ENCODE data around the gene RAB27B.
"Not testable (repeated sequence)": the region's sequence is repeated elsewhere in the genome, so short reads cannot be mapped to it uniquely, and the experiment has no call there.

Gene RAB27B

DNA sequence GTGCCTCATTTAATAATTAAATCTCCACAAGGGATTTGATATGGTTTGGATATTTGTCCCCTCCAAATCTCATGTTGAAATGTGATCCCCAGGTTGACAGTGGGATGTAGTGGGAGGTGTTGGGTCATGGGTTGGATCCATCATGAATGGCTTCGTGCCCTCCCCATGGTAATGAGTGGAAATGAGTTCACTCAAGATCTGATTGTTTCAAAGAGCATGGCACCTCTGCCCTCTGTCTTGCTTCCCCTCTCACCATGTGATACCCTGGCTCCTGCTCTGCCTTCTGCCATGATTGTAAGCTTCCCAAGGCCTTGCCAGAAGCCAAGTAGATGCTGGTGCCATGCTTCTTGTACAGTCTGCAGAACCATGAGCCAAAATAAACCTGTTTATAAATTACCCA lies 15.0 kb upstream of the RAB27B start:
- intact Hi-C loops (cut with DNase I): no loop called here
- DNase-seq: no peak

DNA sequence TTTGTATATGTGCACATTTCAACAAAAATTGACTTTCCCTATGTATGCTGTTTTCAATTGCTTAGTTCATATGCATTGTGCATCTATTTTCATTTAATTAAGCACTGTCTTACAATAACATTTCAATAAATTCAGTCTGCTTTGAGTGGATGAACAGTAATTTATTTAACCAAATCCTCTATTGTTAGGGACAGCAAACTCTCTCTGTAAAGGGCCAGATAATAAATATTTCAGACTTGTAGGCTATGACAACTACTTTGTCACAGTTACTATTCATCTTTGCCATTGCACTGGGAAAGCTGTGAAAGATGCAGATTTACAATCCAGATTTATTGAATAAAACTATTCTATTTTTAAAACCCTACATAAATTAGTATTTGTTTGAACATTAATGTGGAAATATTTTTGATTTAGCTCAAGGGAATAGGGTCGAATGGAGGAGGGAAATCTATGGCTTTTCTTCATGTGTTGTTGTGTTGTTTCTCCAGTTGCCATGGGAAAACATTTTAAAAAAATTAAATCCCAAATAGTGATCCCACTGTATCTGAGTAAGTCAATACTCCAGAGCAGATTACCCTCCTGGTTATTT lies 14.2 kb upstream of the RAB27B start:
- no peak for DNase-seq
- intact Hi-C loops (cut with DNase I): no loop called here

DNA sequence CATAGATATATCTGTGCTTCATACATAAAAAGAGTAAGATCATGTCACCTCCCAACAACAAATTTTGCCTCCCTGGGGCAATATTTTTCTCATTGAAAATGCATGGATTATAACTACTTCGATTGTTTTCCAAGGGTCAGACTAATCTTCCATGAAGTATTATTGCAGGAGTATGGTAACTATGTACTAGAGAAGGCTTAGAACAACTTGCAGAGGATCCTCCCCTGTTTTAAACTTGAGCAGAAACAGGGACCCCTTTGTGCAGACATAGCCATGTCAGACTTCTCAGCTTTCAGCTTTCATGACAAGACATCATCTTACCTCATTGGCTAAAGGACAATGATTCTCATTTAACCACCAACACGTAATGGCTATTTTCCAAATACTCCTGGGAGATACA lies 13.2 kb upstream of the RAB27B start:
- no peak for DNase-seq
- intact Hi-C loops (cut with DNase I): no loop called here

DNA sequence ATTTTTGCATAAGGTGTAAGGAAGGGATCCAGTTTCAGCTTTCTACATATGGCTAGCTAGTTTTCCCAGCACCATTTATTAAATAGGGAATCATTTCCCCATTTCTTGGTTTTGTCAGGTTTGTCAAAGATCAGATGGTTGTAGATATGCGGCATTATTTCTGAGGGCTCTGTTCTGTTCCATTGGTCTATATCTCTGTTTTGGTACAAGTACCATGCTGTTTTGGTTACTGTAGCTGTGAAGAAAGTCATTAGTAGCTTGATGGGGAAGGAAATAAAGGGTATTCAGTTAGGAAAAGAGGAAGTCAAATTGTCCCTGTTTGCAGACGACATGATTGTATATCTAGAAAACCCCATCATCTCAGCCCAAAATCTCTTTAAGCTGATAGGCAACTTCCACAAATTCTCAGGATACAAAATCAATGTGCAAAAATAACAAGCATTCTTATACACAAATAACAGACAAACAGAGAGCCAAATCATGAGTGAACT lies 7.4 kb upstream of the RAB27B start:
- intact Hi-C loops (cut with DNase I); DNase-seq: not testable (repeated sequence)

DNA sequence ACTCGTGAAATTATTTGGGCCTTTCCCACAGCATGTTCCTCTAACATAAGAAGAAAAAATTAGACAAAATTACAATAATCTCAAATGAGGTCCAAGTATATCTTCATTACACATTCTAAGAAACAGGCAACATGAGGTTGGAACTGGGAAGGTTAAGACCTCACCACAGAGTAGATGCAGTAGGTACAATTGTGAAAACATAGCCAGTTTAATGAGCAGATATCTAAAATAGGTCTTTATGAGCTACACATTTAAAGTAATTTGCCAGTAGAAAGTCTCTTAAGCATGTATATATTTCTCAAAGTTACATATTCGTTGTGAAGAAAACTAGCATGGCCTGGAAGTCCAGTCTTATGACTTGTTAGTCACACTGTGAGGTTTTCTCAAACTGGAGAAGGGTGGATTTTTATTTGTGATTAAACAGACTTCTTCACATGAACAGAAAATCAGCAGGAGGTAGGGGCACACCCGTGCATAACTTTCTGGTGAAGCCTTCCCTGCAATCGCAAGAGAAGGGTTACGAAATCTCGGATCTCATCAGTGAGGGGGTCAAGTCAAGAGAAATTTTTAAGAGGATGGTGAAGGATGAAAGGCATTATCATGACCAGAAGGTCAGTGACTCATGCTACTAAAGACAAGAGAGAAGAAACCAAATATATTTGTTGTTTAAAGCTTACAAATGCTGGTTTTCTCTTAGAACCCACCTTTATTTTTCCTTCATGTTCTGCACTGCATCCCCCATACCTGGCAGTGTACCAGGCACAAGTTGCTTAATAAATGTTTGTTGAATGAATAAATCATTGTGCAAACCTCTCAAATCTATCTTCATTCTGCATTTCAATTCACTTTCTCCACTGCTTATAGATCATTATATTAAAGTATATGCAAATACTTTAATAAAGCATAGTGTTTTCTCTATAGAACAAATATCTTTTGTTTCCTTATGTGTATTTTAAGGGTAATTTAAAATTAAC lies 5.1 kb upstream of the RAB27B start:
- intact Hi-C loops (cut with DNase I): no loop called here
- no peak for DNase-seq

GRCh38 chr18:54824761-54825160 lies 3.5 kb upstream of the RAB27B start:
- intact Hi-C loops (cut with DNase I): no loop called here
- no peak for DNase-seq

DNA sequence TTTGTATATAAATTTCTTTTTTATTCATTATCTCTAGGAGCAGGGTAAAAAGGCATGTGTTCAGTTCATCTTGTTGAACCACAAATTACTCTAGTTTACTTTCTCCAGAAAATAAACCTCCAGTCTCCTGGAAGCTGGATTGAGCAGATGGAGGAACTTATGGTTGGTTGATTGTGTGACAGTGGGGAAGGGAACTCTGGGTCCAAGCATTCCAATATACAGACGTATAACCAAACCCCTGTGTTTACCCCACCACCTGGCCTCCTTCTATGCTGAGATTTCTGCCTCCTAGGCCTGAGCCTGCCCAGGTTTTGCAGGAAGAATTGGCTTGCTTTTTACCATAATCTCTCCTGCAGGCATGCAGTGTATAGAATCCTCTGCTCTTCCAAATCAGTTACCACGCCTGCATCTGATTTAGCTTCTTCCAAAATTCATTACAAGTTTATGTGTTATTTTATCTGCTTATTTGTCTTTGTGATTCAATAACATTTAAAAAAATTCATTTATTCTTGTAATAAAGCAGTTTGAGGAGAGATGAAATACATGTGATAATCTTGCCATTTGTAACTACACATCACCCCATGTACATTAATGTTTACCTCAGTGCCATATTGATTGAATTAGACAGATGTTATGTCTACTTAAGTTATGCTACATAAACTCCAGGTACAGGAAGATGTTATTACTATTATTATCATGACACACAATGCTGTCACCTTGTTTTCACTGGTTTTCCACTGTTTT lies 2.5 kb upstream of the RAB27B start:
- DNase-seq: no peak
- intact Hi-C loops (cut with DNase I): no loop called here

DNA sequence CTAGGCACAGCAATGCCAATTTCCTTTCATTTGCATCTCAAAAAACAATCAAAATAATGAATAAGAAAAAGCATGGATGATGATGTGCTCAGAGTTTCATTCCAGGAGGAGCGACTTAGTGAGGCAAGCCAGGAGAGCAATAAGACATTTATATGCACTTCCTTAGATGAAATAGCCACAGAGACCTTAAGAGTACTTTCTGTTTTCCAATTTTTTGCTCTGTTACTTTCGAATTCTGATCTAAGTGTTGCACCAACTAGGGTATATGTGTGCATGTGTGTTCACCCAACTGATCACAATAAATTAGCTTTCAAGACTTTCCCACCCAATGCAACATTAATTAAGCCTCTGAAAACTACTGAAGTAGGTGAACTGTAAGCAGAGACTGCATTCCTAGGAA lies 709 bp downstream of the RAB27B start:
- intact Hi-C loops (cut with DNase I): no loop called here
- DNase-seq: no peak

DNA sequence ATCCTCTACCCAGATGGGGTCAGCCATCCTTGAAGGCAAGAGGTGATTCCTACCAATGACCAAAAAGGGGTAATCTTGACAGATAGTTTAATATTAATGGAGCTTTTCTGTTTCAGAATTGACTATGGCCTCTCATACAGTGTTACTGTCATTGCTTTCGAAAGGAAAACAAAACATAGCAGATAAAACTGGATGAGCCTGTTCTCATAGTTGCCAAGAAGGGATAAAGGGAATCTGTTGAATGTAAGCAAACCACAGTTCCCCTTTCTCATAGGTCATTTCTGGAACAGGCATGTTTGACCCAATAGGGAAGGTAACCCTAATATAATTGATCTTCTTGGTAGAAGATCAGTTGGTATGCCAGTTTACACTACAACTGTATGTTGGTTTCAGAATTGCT lies 1.6 kb downstream of the RAB27B start:
- no peak for DNase-seq
- intact Hi-C loops (cut with DNase I): no loop called here

DNA sequence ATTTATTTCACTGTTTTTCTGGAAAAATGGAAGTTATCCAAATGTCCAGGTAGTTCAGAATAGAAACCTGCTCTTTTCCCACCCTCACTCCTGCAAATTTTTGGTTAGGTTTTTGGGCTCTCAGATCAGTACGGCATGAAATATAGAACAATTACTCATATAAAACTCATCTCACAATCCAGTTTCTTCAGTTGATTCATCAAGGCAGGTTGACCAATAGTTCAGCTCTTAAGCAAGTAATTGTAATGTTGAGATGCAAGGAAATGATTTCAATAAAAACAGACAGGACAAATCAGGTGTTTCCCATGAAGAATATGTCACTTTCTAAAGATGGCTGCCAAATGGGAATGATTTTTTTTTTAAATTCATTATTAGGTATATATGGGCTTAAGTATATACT lies 2.0 kb downstream of the RAB27B start:
- no peak for DNase-seq
- intact Hi-C loops (cut with DNase I): no loop called here

- DNase-seq: no peak
- intact Hi-C loops (cut with DNase I): no loop called here
These were observed 2.6 kb downstream of the RAB27B start for GRCh38 chr18:54830866-54831265.

DNA sequence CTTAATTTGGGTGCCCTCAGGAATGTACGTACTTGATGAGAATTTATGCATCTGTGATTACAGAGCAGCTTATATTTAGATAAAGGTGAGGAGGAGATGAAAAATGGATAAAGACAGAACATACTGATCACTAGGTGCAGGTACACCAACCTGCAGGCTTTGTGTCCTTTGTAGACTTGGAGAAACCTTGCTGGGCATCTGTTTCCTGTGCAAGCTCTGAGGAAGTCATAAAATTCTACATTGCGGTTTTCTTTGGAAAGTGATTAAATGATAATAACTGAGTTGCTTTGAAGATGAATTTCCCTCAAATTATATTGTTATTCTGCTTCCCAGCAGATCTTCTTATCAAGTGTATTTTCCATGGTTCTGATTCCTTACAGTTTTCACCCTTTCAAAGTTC lies 7.7 kb downstream of the RAB27B start:
- no peak for DNase-seq
- intact Hi-C loops (cut with DNase I): no loop called here

- intact Hi-C loops (cut with DNase I): no loop called here
These were observed 15.0 kb downstream of the RAB27B start for GRCh38 chr18:54843314-54843713.

DNA sequence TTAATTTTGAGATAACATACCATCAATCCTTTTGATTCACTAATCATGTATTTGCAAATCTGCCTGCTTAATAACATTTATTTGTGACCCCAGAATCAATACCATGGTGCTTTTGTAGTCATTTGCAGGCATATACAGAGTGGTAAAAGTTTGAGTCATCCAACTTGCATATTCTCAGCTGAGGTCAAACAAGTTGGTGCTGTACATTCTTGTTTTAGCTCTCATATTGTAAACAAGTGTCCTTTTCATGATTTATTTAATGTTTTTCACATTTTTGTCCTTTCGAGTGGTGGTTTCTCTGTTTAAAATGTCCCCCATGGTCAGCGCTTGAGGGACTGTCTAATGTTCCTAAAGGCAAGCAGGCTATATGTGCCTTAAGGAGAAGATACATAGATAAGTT lies 17.5 kb downstream of the RAB27B start:
- DNase-seq: no peak

More at GRCh38 chr18:54843314-54843713, 15.0 kb downstream of the RAB27B start:
- DNase-seq: no peak

GRCh38 chr18:54848121-54848520 lies 19.8 kb downstream of the RAB27B start:
- no peak for DNase-seq

More for the DNA sequence above, 17.5 kb downstream of the RAB27B start:
- intact Hi-C loops (cut with DNase I): no loop called here

GRCh38 chr18:54849683-54850082 lies 21.4 kb downstream of the RAB27B start:
- DNase-seq: no peak
- intact Hi-C loops (cut with DNase I): no loop called here

More at GRCh38 chr18:54848121-54848520, 19.8 kb downstream of the RAB27B start:
- intact Hi-C loops (cut with DNase I): no loop called here

- intact Hi-C loops (cut with DNase I): no loop called here
- DNase-seq: no peak
These were observed 22.3 kb downstream of the RAB27B start for GRCh38 chr18:54850598-54850997.

- DNase-seq: no peak
These were observed 24.8 kb downstream of the RAB27B start for GRCh38 chr18:54852780-54853675.

DNA sequence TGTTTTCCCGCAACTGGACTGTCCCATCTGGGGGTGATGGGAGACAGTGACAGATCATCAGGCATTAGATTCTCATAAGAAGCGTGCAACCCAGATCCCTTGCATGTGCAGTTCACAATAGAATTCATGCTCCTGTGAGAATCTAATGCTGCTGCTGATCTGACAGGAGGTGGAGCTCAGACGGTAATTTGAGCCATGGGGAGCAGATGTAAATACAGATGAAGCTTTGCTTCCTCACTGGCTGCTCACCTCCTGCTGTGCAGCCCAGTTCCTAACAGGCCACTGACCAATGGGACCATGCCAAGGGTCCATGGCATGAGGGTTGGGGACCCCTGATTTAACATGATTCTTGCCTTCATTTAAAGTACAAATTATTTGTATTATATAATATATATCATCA lies 26.8 kb downstream of the RAB27B start:
- intact Hi-C loops (cut with DNase I): not testable (repeated sequence)

More at GRCh38 chr18:54852780-54853675, 24.8 kb downstream of the RAB27B start:
- intact Hi-C loops (cut with DNase I): no loop called here

More for the DNA sequence above, 26.8 kb downstream of the RAB27B start:
- not testable (repeated sequence) for DNase-seq
